DMS79 (cell line): ENCODE data around the gene ATF7IP2.

ENCODE experiments used
- DNase-seq: peaks from one replicate; lab custom pipeline; 2025; lab: John Stamatoyannopoulos, UW

Gene ATF7IP2

GRCh38 chr16:10511829-10512228 lies 126.0 kb downstream of the ATF7IP2 start:
- no peak for DNase-seq

- no peak for DNase-seq
Observed at GRCh38 chr16:10514369-10515055, 128.7 kb downstream of the ATF7IP2 start.

GRCh38 chr16:10517868-10518267 lies 132.0 kb downstream of the ATF7IP2 start:
- DNase-seq: no peak

- no peak for DNase-seq
Observed at GRCh38 chr16:10518479-10519041, 132.7 kb downstream of the ATF7IP2 start.

GRCh38 chr16:10519297-10519696 lies 133.4 kb downstream of the ATF7IP2 start:
- no peak for DNase-seq

GRCh38 chr16:10519929-10520868 lies 134.3 kb downstream of the ATF7IP2 start:
- DNase-seq: no peak

GRCh38 chr16:10520869-10521578 lies 135.2 kb downstream of the ATF7IP2 start:
- DNase-seq: no peak

- peak; percentile 4 for DNase-seq
Observed at GRCh38 chr16:10521681-10522274, 135.9 kb downstream of the ATF7IP2 start.

GRCh38 chr16:10522966-10523365 lies 137.1 kb downstream of the ATF7IP2 start:
- DNase-seq: no peak

- no peak for DNase-seq
Observed at GRCh38 chr16:10525214-10525825, 139.5 kb downstream of the ATF7IP2 start.

GRCh38 chr16:10526962-10527361 lies 141.1 kb downstream of the ATF7IP2 start:
- DNase-seq: no peak

- DNase-seq: no peak
Observed at GRCh38 chr16:10528635-10529034, 142.8 kb downstream of the ATF7IP2 start.

GRCh38 chr16:10529895-10530669 lies 144.2 kb downstream of the ATF7IP2 start:
- DNase-seq: no peak

GRCh38 chr16:10530685-10531084 lies 144.8 kb downstream of the ATF7IP2 start:
- DNase-seq: no peak

GRCh38 chr16:10531582-10531981 lies 145.7 kb downstream of the ATF7IP2 start:
- DNase-seq: no peak
